Loucy (cell line): ENCODE results near the gene VSX2.

Experiments
- CTCF ChIP-seq: fragments of 200-600 bp; sonication (generic); conservative IDR thresholded peaks from 2 replicates; pipeline ENCODE4 v1.5.1; 2014; ENCODE audit warnings: mild to moderate bottlenecking, antibody characterized with exemption, low read length
- EZH2phosphoT487 ChIP-seq: fragments of 200-600 bp; IDR thresholded peaks from 2 replicates; pipeline ENCODE4 v1.6.1; 2018; ENCODE audit warnings: antibody characterized with exemption, mild to moderate bottlenecking, moderate library complexity, borderline replicate concordance

- TF ChIP-seq CTCF: no peak
- TF ChIP-seq EZH2phosphoT487: no peak
Observed at GRCh38 chr14:74275241-74275841, 36.1 kb downstream of the VSX2 start.
